GM19351 (cell line): ENCODE data around the gene ACSBG1.
A peak's percentile ranks its signal among the peaks of the same experiment; 100 is the strongest.
"Not testable (repeated sequence)": the region's sequence is repeated elsewhere in the genome, so short reads cannot be mapped to it uniquely, and the experiment has no call there.

Experiments used
- ATAC-seq: cut with Tn5 transposase; IDR thresholded peaks from one replicate; pipeline ENCODE4 v1.9.1; 2021; ENCODE audit warnings: mild to moderate bottlenecking, moderate library complexity; ENCODE audit not compliant: unreplicated experiment

Gene ACSBG1

GRCh38 chr15:78255421-78256043 lies 21.2 kb upstream of the ACSBG1 start:
- ATAC-seq = no peak

DNA sequence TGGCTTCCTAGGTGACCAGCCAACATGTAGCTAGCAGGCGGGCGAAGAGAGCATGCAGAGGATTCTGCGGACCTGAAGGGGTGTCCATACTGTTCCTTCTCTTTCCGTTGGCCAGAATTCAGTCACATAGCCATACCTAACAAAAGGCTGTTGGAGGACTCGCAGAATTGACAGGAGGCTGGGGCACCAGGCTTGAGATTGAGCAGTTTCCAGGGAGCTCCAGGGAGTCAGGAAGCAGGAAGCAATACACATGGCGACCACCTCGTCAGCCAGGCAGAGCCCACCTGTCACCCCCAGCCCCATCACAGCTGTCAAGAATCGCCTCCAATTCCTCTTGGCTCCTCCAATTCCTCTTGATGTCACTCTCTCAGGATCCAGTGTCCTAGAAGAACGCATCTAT lies 16.8 kb upstream of the ACSBG1 start:
- no peak for ATAC-seq

- ATAC-seq = no peak
Observed at GRCh38 chr15:78249131-78249530, 14.8 kb upstream of the ACSBG1 start.

DNA sequence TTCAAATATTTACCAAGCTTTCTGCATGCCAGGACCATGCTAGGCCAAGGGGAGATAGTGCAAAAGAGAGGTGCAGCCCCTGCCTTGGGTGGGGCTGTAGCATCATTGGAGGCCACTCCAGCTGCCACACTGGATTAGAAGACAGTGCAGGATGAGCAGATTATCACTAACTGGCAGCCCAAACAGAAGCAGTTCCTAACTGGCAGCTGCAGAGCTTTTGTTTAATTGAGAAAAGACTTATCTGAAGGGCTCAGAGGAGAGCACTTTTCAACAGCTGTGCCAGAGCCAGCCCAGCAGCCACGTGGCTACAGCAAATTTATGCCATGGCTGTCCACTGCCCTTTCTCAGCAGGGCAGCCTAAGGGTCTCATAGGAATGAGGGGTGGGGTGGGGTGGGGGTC lies 13.5 kb upstream of the ACSBG1 start:
- no peak for ATAC-seq

- not testable (repeated sequence) for ATAC-seq
Observed at GRCh38 chr15:78245976-78246620, 11.7 kb upstream of the ACSBG1 start.

DNA sequence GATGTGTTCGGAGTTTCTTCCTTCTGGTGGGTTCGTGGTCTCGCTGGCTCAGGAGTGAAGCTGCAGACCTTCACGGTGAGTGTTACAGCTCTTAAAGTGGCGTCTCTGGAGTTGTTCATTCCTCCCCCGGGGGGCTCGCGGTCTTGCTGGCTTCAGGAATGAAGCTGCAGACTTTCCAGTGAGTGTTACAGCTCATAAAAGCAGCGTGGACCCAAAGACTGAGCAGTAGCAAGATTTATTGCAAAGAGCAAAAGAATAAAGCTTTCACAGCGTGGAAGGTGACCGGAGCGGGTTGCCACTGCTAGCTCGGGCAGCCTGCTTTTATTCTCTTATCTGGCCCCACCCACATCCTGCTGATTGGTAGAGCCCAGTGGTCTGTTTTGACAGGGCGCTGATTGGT lies 11.0 kb upstream of the ACSBG1 start:
- ATAC-seq = not testable (repeated sequence)

DNA sequence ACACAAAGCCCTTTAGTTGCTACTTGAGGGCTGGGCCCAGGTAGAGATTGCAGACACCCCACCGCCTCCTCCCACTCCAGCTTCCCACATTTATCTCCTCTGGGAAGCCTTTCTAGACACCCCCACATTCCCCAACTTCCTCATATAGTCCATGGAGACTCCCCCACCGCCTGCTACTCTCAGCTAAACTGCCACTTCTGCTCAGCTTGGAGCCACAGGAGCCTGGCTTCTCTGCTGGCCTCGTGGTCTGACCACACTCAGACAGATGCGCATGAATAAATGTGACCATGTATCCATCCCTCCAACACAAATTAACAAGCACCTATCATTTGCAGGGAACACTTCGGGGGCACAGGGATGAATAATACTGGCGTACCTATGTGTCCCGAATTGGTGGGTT lies 10.5 kb upstream of the ACSBG1 start:
- no peak for ATAC-seq

GRCh38 chr15:78244101-78244500 lies 9.7 kb upstream of the ACSBG1 start:
- no peak for ATAC-seq

GRCh38 chr15:78243491-78243941 lies 9.2 kb upstream of the ACSBG1 start:
- ATAC-seq = no peak

DNA sequence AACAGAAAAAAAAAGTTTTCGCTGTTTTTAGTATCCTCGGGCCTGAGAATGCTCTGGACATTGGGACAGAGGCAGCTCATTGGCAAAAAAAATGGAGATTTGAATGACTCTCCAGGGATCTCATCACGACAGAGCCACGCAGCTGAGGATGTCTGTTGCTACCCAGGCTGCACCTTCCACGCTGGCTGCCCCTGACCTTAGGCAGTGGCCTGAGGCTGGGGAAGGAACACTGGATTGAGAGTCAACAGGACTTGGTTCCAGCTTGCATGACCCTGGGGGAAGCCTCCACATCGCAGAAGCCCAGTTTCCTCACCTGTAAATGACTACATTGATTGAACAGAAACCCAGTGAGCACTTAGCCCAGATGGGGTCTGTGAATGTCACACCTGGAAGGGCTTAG lies 8.7 kb upstream of the ACSBG1 start:
- no peak for ATAC-seq

- no peak for ATAC-seq
Observed at GRCh38 chr15:78242128-78242527, 7.8 kb upstream of the ACSBG1 start.

DNA sequence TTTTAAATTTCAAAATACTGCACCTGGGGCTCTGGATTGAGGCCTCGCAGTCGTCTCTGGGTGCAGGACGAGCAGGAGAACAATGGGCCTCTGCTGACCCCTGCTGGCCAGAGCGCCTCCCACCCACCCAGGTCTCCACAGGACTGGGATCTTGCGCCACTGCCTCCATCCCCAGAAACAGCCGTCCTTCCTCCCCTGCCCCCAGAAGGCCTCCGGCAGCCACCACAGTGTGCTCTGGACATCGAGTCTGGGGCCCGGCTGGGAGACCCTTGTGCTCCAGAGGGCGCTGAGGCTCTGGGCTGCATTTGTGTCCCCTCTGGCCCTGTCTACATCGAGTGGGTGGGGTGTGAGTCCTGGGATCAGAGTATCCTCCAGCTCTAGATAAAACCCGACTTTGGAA lies 6.7 kb upstream of the ACSBG1 start:
- ATAC-seq = no peak

DNA sequence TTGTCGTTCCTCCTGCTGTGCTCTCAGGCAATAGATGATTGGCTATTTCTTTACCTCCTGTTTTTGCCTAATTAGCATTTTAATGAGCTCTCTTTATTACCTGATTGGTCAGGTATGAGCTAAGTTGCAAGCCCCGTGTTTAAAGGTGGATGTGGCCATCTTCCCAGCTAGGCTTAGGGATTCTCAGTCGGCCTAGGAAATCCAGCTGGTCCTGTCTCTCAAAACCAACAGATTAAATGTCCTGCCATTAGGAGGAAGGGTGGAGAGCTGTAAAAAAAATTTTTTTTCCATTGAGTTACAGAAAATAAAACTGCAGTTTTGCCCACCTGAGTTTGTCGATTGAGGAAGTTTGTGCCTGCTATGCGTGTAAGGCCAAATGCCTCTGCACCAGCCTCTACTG lies 5.4 kb upstream of the ACSBG1 start:
- no peak for ATAC-seq

GRCh38 chr15:78237146-78237545 lies 2.8 kb upstream of the ACSBG1 start:
- ATAC-seq = no peak

- no peak for ATAC-seq
Observed at GRCh38 chr15:78236491-78236890, 2.1 kb upstream of the ACSBG1 start.

- ATAC-seq = no peak
Observed at GRCh38 chr15:78233496-78233895, 869 bp downstream of the ACSBG1 start.

DNA sequence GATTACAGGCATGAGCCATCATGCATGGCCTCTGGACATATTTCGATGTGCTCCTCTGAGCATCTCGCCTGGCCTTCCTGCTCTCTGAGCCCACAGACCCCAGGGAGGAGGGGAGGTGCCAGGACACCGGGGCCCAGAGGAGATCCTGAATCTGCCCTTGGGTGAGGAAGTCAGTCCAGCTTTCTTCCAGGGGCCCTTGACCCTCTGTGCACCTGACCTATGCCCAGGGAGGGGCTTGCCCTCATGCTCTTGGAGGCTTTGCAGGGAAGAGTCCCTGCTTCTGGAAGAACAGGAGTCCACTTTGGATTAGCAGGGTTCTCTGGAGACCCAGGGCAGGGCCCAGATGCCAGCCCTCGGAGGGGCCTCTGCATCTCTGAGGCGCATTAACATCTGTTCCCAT lies 1.4 kb downstream of the ACSBG1 start:
- ATAC-seq = no peak

GRCh38 chr15:78229431-78230406 lies 4.6 kb downstream of the ACSBG1 start:
- no peak for ATAC-seq

- ATAC-seq = no peak
Observed at GRCh38 chr15:78228356-78228996, 5.9 kb downstream of the ACSBG1 start.

DNA sequence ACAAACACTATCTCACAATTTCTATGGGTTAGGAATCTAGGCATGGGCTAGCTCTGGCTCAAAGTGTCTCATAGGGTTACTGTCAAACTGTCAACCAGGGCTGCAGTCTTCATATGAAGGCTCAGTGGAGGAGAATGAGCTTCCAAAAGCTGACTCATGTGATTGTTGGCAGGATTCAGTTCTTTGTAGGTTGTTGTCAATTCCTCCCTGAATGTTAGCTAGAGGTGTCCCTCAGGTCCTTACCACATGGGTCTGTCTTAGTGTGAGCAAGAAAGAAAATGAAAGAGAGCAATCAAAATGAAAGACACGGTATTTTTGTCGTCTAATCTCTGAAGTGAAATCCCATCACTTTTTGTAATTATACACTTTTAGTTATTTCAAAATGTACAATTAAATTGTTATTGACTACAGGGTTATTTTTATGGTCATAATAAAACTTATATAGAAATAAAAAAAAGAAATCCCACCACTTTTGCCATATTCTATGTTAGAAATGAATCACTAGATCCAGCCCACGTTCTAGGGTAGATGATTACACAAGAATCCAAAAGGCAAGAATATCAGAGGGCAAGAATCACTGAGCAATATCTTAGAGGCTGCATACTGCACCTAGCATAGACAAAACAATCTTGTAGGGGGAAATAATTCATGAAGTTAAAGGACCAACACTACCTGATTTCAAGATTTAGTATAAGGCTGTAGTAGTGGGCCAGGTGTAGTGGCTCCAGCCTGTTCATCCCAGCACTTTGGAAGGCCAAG lies 8.4 kb downstream of the ACSBG1 start:
- peak; percentile 60 for ATAC-seq
